CD4-positive, alpha-beta T cell treated with Interleukin-21 for 1 hour (primary cell): Measurements from ENCODE around the gene PTPRD.

ENCODE experiments used
- DNase-seq: peaks from one replicate; pipeline ENCODE4 v3.0.0-alpha.2; 2020

PTPRD gene

DNA sequence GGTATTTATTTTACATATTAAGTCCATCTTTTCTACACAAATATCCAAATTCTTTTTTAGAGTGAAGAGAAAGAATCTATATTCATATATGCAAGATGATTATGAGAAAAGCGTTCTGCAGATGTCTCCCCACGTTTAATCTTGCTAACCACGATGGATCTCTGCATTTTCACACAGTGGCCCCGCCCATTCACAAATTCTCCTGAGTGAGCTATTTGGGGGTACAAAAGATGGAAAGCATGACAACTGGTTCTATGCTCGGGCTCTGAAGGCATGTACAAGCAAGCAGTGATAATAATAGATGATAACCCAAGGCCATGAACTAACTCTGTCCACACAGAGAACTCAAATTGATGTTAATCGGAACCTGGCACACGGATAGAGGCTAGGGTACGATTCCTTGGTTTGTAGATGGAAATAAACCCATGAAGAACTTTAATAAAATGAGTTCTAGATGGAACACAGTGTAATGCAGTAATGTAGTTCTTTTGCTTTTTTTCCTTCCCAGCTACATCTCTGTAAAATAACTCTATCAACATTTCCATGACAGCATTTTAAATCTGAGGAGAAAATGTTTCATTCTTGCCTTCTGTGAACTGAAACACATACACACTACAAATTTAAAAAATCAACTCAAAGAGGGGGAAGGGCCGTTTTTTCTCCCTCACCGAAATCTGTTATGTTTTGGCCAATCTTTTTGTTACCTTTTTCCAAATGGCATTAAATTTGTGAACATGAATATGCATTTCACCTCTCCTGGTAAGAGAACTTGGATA lies 1961.5 kb downstream of the PTPRD start:
- no peak for DNase-seq

DNA sequence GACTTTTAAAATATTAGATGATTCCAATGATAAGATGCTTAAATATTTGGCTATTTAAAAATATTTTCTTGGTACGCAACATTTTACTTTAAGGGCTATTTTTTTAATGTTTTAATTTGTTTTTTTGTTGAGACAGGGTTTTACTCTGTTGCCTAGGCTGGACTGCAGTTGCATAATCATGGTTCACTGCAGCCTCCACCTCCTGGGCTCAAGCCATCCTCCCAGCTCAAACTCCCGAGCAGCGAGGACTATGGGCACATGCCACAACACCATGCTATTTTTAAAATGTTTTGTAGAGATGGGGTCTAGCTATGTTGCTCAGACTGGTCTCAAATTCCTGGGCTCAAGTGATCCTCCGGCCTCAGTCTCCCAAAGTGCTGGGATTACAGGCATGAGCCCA lies 1963.0 kb downstream of the PTPRD start:
- DNase-seq: no peak

DNA sequence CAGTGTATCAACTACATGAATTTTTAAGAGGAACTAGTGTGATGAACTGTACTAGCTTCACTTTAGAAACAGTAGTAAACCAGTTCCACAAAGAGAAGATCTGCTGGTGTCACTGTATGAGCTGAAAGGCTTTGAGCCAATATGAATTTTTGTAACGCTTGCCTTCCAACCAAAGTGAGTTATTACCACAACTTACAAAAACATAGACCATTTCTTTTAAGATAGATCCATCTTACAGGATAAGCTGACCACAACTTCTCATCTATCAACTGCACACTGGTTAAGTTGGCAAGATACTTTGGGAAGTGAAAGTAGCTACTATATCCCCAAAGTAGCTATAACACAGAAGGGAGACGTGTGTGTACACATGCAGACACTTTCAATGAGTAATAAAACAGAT lies 1963.6 kb downstream of the PTPRD start:
- no peak for DNase-seq

DNA sequence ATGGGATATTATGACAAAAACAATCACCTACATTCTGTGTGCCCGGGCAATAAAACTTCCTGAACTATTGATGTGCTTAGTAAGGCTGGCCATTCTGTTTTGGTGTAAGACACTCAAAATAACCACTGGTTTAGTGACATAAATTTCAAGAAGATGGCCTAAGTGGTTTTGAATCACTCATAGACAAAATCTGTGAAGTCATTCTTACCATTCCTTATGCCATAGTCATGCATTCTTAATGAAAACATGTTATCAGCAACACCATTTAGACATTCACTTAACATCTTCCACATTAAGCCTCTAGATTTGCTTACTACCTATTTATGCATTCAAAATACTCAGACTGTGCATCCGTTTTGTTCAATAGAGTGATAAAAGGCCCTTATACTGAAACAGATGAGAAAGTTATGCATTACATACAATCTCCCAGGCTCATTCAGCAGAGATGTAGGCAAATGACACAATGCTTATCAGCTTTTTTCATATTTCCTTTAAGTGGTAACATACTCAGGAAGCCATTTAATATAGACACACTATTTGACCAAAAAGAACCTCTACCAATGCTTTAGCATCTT lies 1964.4 kb downstream of the PTPRD start:
- DNase-seq: no peak

DNA sequence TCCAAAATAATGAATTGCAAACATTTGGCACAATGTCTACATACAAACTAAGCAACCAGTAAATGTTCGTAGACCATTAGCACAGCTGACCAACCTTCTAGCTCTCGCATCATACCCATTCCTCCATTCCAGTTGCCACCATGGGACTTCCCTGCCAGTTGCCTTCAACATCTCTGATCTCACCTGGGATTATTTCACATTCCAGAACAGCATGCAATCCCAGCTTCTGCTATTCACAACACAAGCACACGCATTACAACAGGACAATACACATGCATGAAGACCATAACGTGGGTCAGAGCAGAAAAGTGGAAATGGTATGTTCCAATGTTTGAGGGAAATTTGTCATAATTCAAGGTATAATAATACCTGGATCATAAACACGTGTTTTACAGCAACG lies 1965.0 kb downstream of the PTPRD start:
- DNase-seq: no peak

DNA sequence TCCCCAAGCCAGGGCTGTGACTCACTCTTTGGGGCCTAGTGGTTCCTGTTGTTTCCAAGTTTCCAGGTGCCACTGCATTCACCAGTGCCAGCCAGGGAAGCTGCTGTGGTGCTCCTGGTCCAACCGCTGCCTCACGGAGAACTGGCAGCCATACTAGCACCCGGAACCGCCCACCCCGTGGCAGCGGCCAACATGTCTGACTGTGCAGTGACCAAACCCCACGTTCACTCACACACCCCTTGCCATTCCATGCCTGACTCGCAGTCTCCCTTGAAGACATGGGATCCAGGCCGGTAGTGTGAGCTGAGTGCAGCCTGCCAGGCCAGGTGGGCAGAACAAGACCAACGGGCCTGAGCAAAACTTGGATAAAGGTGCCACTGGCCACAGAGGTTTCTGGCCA lies 1968.2 kb downstream of the PTPRD start:
- no peak for DNase-seq

DNA sequence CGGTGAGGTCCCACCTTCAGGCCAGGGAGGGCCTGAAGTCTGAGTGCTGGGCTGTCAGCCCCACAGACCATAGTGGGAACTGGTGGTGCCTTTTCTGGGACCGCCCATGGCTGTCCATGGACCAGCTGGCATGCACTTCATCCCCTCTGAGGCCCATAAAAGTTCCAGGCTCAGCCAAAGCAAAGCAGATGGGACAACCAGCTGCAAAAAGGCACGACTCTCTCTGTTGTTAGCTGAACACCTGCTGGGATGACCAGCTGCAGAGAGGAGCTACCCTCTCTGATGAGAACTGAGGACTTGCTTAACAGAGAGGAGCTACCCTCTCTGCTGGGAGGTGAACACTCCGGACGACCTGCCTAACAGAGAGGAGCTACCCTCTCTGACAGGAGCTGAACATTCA lies 1968.9 kb downstream of the PTPRD start:
- no peak for DNase-seq

DNA sequence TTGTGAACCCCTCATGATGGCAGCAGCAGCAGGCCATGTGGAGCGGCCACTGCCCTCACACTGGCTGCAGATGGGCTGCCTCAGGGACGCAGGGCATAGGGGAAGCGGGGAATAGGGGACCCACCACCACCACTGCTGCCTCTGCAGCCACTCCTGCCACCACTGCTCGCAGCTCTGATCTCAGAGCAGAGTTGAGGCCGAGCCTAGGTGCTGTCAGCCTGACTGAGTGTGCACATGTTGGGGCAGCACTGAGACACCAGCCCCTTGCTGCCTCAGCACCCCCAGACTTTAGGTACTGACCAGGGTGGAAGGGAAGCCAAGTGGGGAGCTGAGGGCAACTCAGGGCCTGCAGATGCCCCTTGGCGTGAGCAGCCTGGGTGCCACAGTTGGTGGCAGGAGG lies 1969.3 kb downstream of the PTPRD start:
- no peak for DNase-seq

DNA sequence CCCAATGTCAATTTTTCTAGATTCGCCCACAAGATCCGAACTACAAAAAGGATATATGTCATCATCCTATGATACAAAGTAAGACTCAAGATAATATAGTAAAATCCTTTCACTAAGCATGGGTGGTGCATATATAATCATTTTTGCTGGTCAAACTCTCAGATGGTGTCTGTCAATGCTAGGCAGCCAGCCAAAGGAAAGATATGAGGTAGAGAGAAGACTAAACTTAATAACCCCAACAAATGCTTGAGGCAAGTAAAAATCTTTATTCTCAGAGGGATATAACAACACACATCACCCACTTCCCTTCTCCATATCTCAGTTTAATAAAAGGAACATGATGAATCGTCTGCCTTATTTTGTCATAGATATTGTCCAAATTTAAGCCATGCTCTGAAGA lies 1972.0 kb downstream of the PTPRD start:
- no peak for DNase-seq

DNA sequence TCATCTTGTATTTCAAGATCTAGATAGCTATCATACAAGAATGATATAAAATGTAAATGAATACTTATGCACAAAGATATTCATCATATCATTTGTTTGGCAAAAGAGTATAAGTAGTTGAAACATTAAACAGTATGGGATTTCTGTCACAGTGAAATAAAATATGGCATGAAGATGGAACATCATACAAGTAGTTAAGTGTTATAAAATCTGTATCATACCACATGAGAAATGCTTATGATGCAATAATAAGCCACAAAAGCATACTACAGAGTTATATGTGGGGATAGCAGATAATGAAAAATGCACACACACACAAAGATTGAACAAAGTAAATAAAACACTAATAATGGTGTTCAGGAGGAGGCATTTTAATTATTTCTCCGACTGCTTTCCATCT lies 1975.2 kb downstream of the PTPRD start:
- DNase-seq: no peak

DNA sequence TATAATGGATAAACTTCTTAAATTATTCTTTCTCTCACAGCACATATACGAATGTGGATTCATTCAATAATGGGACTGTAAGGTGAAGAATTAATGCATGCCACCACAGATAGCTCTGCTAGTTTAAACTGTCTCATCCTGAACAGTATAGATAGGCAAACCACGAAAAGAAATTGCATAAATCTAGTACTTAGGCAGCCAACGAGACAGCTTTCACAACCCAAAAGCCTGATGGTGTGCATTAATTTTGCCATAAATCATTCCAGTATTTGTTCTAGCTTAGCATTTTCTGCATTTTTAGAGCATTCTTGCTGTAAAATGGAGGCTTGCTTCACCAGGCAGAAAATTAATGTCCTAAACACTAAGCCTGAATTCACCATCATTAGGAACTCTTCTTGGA lies 1979.0 kb downstream of the PTPRD start:
- no peak for DNase-seq

DNA sequence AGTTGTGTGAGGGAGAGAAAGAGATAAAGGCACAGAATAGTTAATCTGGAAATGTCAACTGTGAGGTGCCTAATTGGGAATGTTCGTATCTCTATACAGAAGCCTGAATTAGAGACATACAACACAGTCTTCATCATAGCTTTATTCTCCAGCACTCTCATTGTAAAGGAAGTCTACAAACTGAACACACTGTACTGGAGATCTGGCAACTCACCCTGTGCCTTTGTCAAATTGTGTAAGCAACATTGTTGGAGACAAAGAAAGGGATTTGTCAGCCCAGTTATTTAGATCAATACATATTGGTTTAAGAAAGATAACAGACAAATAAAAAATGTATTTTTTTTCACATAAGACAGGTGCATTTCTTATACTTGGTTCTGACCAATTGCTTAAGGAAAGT lies 1980.3 kb downstream of the PTPRD start:
- no peak for DNase-seq

DNA sequence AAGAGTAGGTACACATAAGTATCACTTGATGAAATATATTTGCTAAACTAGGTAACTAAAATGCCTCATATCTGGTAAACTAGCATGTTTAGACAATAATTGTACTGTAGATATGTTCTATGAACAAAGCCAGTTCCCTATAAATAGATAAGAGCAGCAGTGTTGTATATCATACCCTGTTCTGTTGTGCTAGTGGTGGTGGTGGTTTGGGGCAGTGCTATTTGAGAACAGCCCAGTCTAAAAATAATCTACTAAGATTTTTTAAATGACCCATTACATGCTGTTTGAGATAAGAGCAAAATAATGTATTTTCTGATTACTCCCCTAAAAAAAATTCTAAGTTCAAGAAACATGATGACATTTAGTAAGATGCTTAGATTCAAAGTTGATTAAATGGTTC lies 1984.0 kb downstream of the PTPRD start:
- DNase-seq: no peak

DNA sequence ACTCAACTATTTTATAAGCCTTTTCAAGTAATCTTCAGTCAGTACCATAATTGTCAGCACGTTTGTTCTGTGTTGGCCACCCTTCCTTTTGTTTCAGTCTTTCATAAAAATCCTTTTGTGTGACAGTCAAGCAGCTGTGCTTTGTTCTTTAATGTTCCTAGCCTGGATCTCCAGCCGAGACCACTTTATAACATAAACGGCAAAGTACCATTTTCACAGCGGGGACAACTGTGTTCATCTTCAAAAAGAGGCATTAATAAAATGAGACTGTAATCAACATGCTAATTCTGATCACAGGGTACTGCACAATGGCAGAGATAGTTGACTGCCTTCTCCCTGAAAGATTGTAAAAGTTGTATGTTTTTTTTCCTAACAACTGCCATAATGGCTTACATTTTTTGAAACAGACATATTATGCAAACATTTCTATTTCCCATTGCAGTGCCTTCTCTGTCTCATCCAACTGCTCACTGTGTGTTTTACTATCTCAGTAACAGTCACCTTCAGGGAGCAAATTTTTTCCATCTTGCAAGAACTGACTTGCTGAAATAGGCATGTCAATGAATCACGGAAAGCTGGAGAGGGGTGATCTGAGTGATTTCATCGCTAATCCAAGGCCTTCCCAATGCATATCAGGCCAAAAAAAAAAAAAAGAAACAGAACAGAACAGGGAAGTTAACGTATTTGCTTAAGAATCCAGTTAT lies 1984.7 kb downstream of the PTPRD start:
- no peak for DNase-seq

DNA sequence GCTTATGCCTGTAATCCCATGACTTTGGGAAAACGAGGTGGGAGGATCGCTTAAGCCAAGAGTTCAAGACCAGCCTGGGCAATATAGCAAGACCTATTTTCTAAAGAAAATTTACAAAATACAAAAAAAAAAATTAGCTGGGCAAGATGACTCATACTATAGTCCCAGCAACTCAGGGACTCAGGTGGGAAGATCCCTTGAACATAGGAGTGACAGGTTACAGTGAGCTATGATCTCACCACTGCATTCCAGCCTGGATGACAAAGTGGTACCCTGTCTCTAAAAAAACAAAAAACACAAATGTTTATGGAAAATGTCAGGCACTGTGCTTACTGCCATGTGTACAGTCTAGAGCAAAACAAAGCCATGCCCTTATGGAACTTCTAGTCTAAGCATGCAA lies 1989.9 kb downstream of the PTPRD start:
- DNase-seq: no peak

DNA sequence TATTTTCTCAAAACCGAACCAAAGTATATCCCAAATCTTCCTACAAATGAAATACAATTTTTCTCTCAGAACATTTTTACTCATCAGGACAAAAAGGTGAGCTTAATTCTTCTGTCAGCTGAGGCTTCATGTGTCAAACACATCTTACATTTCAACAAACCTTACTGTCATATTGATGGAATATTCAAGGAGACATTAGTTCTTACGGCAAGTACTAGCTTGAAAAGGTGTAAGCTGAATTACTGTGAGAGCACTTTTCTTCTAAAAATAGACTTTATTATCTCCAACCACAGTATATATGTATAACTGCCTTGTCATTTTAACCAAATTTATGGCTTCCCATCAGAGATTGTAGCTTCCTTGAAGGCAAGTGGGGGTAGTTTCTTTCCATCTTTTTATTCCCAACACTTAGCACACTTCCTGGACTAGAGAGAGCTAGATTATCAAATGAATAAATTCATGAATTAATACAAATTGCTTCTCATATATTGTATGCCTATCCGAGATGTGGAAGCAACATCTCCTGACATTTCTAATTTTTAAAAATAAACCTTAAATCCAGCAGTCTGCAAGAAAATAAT lies 1990.5 kb downstream of the PTPRD start:
- no peak for DNase-seq

DNA sequence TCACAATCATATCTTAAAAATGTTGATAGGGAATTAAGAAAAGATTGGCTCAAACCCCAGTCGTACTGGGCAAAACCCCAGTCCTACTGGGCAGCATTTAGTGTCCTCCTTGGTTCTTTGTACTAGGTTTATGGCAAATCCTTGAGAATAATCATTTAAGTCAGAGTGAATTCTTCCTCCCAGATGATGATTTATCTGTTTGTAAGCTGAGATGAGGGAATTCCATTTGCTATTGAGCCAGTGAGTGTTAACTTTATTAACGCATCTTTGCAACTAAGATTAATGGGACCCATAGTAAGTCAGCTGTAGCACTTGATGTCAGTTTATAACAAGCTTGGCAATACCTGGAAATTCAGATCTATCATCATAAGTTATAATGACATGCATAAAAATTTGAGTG lies 1991.4 kb downstream of the PTPRD start:
- DNase-seq: no peak

DNA sequence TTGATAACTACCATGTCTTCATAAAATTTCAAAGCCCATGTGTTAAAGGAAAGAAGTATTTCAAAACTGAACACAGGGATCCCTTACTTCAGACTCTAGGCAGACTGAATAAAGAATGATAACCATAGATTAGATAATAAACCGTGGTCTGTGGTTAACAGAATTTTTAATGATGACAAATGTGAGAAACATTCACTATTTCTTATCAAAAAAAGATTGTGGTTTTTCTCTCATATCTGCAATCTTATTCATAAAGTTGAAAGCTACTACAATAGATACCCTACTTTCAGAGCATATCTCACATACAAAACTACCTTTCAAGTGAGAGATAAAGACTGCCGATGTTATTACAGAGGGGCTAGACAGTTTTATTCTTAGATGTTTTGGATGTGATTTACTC lies 1996.4 kb downstream of the PTPRD start:
- DNase-seq: no peak

DNA sequence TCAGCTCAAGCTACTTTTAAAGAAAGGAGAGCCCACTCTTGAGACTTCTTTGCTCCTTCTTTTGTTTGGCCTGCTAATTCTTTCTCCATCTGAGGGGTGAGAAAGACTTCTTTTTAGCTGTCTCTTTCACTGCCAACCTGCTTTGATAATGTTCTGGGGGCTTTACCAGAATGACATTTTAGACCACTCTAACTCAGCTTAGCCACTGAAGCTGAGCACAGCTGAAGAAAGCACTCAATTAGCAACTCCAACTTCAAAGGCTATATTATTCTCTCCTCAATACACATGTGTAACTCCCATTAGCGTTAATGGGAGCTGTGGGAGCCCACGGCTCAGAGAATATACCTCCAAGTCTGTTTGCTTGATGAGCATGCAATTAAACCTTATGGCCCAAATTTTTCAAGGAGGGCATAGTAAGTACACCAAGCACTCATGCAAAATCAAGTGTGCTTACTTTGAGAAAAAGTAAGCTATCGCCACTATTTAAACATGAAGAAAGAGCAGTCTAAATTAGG lies 1997.8 kb downstream of the PTPRD start:
- no peak for DNase-seq

DNA sequence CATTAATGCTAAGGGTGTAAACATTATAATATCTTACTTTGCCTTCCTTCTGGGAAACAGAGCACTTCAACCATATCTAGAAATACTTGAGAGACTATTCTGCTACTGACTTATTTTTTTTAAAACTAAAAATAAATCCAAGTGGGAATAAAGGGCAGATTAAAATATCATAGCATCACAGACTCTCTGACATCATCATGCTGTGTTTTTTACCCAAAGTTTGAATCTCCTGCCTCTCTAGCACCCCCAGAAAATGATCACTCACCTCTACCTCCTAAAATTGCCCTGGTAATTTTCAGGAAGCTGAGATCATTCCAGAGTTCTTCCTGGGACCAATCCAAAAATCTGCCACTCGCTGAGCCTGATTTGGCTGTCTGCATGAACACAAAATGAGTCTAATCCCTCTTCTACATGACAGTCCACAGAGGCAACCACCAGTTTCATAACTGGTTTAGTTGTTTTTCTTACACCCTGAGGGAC lies 1999.4 kb downstream of the PTPRD start:
- no peak for DNase-seq

DNA sequence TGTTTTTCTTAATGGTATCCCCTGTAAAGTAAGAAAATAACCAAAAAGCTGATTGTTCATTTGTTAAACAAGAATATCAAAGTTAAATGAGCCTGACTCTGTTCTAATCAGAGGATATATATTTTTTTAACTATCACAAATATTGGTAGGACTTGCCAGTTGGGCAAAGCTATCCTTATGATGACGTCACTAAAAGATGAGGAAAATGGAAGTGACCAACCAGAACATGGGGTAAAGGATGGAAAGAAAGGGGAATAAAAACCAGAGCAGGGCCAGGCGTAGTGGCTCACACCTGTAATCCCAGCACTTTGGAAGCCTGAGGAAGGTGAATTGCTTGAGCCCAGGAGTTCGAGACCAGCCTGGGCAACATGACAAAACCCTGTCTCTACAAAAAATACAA lies 2001.6 kb downstream of the PTPRD start:
- no peak for DNase-seq

DNA sequence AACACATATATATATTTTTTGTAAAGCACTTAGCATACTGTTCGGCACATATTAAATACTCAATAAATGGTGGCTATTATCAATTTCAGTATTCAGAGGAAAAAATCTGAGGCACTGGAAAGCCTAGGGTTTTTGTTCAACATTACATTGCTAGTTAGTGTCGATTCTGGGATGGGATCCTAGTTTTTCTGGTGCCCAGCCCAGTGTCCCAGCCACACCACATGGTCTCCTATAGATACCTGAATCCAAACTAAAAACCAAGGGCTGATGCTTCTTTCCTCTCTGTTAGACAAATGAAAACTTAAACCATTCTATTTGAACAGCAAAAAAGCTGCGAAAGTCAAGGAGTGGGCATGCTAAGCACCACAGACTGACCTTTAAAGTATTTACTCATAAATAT lies 2002.5 kb downstream of the PTPRD start:
- DNase-seq: no peak

DNA sequence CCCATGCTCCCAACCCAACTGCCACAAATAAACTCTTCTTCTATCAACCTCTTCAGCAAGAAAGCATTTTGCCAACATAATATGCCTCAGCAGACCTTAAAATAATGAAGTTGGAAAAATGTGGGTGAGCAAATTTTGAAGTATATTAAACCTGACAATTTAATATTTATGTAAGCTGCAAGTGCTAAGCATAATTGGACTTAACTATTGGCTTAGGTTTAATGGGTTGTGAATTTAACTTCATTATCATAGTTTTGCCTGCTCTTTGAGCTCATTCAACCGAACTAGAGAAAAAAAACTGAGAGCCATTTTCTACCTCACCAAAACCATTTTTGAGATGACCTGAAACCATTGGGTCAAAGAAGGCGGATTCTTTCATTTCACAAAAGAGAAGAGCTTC lies 2007.7 kb downstream of the PTPRD start:
- DNase-seq: no peak

DNA sequence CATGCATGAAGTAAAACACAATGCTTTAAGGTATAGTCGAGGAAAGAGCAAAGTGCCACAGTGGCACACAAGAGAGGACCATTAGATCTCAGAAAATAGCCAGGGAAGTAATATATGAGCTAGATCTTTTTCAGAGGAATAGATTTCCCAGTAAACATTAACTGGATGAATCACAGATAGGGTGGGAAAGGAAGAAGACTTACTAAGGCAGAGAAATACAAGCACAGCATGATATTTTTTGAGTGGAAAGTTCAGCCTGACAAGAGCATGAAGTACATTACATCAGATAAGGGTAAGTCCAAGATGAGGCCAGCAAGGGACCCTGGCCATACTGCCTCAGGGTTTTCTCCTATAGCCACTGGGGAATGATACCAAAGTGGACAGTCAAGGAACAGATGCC lies 2008.6 kb downstream of the PTPRD start:
- no peak for DNase-seq
